ENCODE results near the gene CAPN6.

DNA sequence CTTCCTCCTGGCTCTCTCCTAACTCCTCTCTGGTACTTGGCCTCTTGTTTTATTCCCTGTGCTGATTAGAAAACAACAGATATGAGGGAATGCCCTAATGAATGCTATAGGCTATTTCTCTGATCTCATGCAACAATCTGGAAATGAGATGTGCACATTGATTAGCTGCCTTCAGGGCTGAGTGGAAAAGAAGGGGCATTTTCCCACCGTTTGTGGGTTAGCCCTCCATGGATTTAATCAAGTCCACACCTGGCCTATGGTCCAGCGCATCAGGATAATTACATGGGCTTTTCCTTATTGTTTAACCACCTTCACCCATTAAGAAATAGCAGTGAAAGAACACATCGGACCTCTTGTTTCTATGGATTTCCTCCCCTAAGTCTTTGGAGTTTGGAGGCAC is 70.0 kb downstream of the CAPN6 start:
- TF ChIP-seq, protein P1, sequence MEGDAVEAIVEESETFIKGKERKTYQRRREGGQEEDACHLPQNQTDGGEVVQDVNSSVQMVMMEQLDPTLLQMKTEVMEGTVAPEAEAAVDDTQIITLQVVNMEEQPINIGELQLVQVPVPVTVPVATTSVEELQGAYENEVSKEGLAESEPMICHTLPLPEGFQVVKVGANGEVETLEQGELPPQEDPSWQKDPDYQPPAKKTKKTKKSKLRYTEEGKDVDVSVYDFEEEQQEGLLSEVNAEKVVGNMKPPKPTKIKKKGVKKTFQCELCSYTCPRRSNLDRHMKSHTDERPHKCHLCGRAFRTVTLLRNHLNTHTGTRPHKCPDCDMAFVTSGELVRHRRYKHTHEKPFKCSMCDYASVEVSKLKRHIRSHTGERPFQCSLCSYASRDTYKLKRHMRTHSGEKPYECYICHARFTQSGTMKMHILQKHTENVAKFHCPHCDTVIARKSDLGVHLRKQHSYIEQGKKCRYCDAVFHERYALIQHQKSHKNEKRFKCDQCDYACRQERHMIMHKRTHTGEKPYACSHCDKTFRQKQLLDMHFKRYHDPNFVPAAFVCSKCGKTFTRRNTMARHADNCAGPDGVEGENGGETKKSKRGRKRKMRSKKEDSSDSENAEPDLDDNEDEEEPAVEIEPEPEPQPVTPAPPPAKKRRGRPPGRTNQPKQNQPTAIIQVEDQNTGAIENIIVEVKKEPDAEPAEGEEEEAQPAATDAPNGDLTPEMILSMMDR (IDR thresholded peaks at IDR 0.05): no peak
- no peak for TF ChIP-seq POLR2AphosphoS5 (IDR thresholded peaks at IDR 0.05)

Measured in esophagus muscularis mucosa (tissue), 3 donors.